HCT116 (cell line): ENCODE data around the gene ZNF12. TPM values are rescaled to one million over a fixed set of nuclear protein-coding genes. Genes with fewer than 3 reads are reported as not detected.

Experiments used
- ATAC-seq: fragments of 200-7000 bp; cut with Tn5 transposase; 2 replicates; pipeline ENCODE4 v1.9.1; 2020; ENCODE audit warnings: mild to moderate bottlenecking, moderate library complexity
- BruUV-seq: library from RNA; stranded (reverse); fragments of 400-500 nt; replicated peaks from 2 replicates; lab custom pipeline; 2021; lab: Mats Ljungman, UMichigan
- CTCF ChIA-PET: fragments of 300-600 bp; sonication (Branson Sonifier 250); formaldehyde crosslinking; loops from one replicate; lab custom pipeline; 2021; ENCODE audit warnings: antibody characterized with exemption; lab: Charles Lee
- POLR2A ChIA-PET: fragments of 300-600, 350-600 bp; sonication (Branson Sonifier 250); formaldehyde crosslinking; loops from one replicate; lab custom pipeline; 2021; ENCODE audit warnings: antibody characterized with exemption; lab: Charles Lee
- RAD21 ChIA-PET, 2 experiments: fragments of 300-600 bp; sonication (Branson Sonifier 250); formaldehyde crosslinking; loops; one replicate each; lab custom pipeline; 2023; ENCODE audit warnings: low total read pairs in 2 of 2; ENCODE audit not compliant: uncharacterized antibody in 2 of 2, unreplicated experiment in 2 of 2, low non-redundant PET in 1 of 2; lab: Charles Lee
- DNase-seq: peaks from one replicate; pipeline ENCODE4 v3.0.0-alpha.2; 2010; ENCODE audit warnings: low read depth, low spot score
- H2AFZ ChIP-seq: fragments of 200-600 bp; shearing (Covaris generic), sonication (generic); 2 replicates; pipeline ENCODE4 v1.6.1; 2017; ENCODE audit warnings: low read depth, mixed run types, mixed read lengths, antibody characterized with exemption, low read length; ENCODE audit not compliant: poor library complexity, severe bottlenecking
- H3K27ac ChIP-seq: 2 replicates; pipeline ENCODE4 v1.5.1; 2012; ENCODE audit warnings: low read depth, low read length
- H3K27me3 ChIP-seq: fragments of 200-600 bp; sonication (generic); 2 replicates; pipeline ENCODE4 v1.6.1; 2016; ENCODE audit warnings: mixed run types, low read length, mixed read lengths; ENCODE audit not compliant: insufficient read depth
- H3K36me3 ChIP-seq, 2 experiments: fragments of 200-500 bp in 1 of 2; fragments of 200-600 bp in 1 of 2; sonication (Bioruptor generic) in 1 of 2; sonication (generic) in 1 of 2; 2 replicates each; pipeline versions ENCODE4 v1.5.1 to v1.6.1; 2014 to 2016; ENCODE audit warnings: low read length in 2 of 2, inconsistent platforms in 1 of 2, mixed read lengths in 1 of 2, mixed run types in 1 of 2; ENCODE audit not compliant: insufficient read depth in 2 of 2, control insufficient read depth in 1 of 2
- H3K4me1 ChIP-seq, 2 experiments: fragments of 200-600 bp in 1 of 2; sonication (generic) in 1 of 2; 2 replicates each; pipeline versions ENCODE4 v1.5.1 to v1.6.1; 2012 to 2017; ENCODE audit warnings: low read length in 2 of 2, inconsistent platforms in 1 of 2, mild to moderate bottlenecking in 1 of 2, mixed read lengths in 1 of 2, mixed run types in 1 of 2, moderate library complexity in 1 of 2; ENCODE audit not compliant: insufficient read depth in 2 of 2, control insufficient read depth in 1 of 2
- H3K4me2 ChIP-seq: fragments of 200-600 bp; sonication (generic); 2 replicates; pipeline ENCODE4 v1.6.1; 2017; ENCODE audit warnings: mixed run types, low read length, mixed read lengths
- H3K4me3 ChIP-seq, 2 experiments: fragments of 200-600 bp in 1 of 2; sonication (generic) in 1 of 2; replicated peaks in 1 of 2; 2 replicates each; pipeline ENCODE4 v1.5.1; 2011 to 2016; ENCODE audit warnings: low read length in 2 of 2, control low read depth in 1 of 2, low read depth in 1 of 2, mild to moderate bottlenecking in 1 of 2, mixed read lengths in 1 of 2, mixed run types in 1 of 2
- H3K79me2 ChIP-seq: fragments of 200-600 bp; sonication (generic); 2 replicates; pipeline ENCODE4 v1.6.1; 2017; ENCODE audit warnings: mild to moderate bottlenecking, mixed run types, low read length, moderate library complexity, mixed read lengths; ENCODE audit not compliant: insufficient read depth
- H3K9ac ChIP-seq: fragments of 200-600 bp; sonication (generic); 2 replicates; pipeline ENCODE4 v1.6.1; 2016; ENCODE audit warnings: low read length, mixed read lengths
- H3K9me2 ChIP-seq: fragments of 200-600 bp; sonication (generic), shearing (Covaris generic); 2 replicates; pipeline ENCODE4 v1.6.1; 2017; ENCODE audit warnings: mixed run types, mild to moderate bottlenecking, moderate library complexity; ENCODE audit not compliant: insufficient read depth
- H3K9me3 ChIP-seq, 2 experiments: fragments of 200-500 bp in 1 of 2; fragments of 200-600 bp in 1 of 2; sonication (Bioruptor generic) in 1 of 2; sonication (generic) in 1 of 2; 2 replicates each; pipeline ENCODE4 v1.6.1; 2014 to 2017; ENCODE audit warnings: low read length in 2 of 2, mixed read lengths in 2 of 2, inconsistent platforms in 1 of 2, low read depth in 1 of 2, mild to moderate bottlenecking in 1 of 2, mixed run types in 1 of 2, moderate library complexity in 1 of 2; ENCODE audit not compliant: control insufficient read depth in 1 of 2, insufficient read depth in 1 of 2
- H4K20me1 ChIP-seq: fragments of 200-600 bp; sonication (generic), shearing (Covaris generic); 2 replicates; pipeline ENCODE4 v1.6.1; 2017; ENCODE audit warnings: mixed run types, mild to moderate bottlenecking, moderate library complexity; ENCODE audit not compliant: insufficient read depth
- CBX3 ChIP-seq: IDR thresholded peaks from 2 replicates; pipeline ENCODE4 v1.6.1; 2012; ENCODE audit warnings: low read depth
- EGR1 ChIP-seq: IDR thresholded peaks from 2 replicates; pipeline ENCODE4 v1.6.1; 2012; ENCODE audit warnings: low read depth
- ELF1 ChIP-seq: IDR thresholded peaks from 2 replicates; pipeline ENCODE4 v1.6.1; 2012; ENCODE audit warnings: low read depth, borderline replicate concordance
- EZH2phosphoT487 ChIP-seq: fragments of 200-600 bp; IDR thresholded peaks from 2 replicates; pipeline ENCODE4 v1.6.1; 2018; ENCODE audit warnings: antibody characterized with exemption, borderline replicate concordance
- POLR2AphosphoS5 ChIP-seq: IDR thresholded peaks from 2 replicates; pipeline ENCODE4 v1.6.1; 2011; ENCODE audit warnings: mild to moderate bottlenecking, low read depth, low read length, moderate library complexity
- RAD21 ChIP-seq: IDR thresholded peaks from 2 replicates; pipeline ENCODE4 v1.6.1; 2012; ENCODE audit warnings: low read depth, mild to moderate bottlenecking
- SIN3A ChIP-seq: IDR thresholded peaks from 2 replicates; pipeline ENCODE4 v1.6.1; 2012; ENCODE audit warnings: low read depth
- SP1 ChIP-seq: IDR thresholded peaks from 2 replicates; pipeline ENCODE4 v1.6.1; 2012; ENCODE audit warnings: low read depth
- TCF7L2 ChIP-seq: IDR thresholded peaks from 2 replicates; pipeline ENCODE4 v1.7.0; 2011; ENCODE audit warnings: borderline replicate concordance, inconsistent platforms; ENCODE audit not compliant: insufficient read depth, insufficient read length; ENCODE audit errors: extremely low read depth
- intact Hi-C: fragments of 100-400 bp; cut with micrococcal nuclease; formaldehyde crosslinking; loops from 2 replicates; pipeline ENCODE4 v1.10.0; 2022
- total RNA-seq: library from RNA; stranded (reverse); gene quantifications from one replicate; pipeline ENCODE4 v1.2.1, GENCODE V29; 2021; ENCODE audit not compliant: unreplicated experiment
- TF ChIP-seq, protein P1 (sequence below): IDR thresholded peaks from 2 replicates; pipeline ENCODE4 v1.6.1; 2012
- TF ChIP-seq, protein P2 (sequence below): IDR thresholded peaks from 2 replicates; pipeline ENCODE4 v1.6.1; 2011; ENCODE audit warnings: mild to moderate bottlenecking, low read length, moderate library complexity; ENCODE audit not compliant: insufficient replicate concordance; ENCODE audit errors: extremely low read depth
- TF ChIP-seq, protein P3 (sequence below): IDR thresholded peaks from 2 replicates; pipeline ENCODE4 v1.6.1; 2012; ENCODE audit warnings: low read depth

Gene ZNF12
- total RNA-seq, 1 experiment from 2014 or later: 19.0 TPM

DNA sequence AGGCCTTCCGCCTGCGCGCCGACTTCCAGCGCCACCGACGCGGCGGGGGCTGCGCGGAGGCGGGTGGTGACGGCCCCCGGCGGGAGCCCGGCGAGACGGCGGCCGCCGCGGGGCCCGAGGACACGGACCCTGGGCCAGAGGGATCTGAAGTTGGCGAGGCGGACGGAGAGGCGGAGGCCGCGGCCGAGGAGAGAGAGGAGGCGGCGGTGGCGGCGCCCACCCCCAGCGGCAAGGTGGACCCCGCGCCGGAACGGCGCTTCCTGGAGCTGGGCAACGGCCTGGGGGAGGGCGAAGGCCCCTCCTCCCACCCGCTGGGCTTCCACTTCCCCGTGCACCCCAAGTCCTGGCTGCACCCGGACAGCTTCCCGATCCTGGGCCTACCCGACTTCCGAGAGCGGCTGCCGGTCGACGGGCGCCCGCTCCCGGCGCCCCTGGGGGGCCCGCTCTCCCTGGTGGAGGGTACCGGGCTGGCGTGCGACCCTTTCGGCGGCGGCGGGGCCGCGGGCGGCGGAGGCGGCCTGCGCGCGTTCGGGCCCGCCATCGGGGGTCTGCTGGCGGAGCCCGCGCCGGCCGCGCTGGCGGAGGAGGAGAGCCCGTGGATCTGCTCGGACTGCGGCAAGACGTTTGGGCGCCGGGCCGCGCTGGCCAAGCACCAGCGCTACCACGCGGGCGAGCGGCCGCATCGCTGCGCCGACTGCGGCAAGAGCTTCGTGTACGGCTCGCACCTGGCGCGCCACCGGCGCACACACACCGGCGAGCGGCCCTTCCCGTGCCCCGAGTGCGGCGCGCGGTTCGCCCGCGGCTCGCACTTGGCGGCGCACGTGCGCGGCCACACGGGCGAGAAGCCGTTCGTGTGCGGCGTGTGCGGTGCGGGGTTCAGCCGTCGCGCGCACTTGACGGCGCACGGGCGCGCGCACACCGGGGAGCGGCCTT lies 53.4 kb downstream of the ZNF12 start:
- H2AFZ ChIP-seq: no peak overlapping the region
- H3K36me3 ChIP-seq: peaks cover 6 to 42% of the 10 kb centered on the region in 2 experiments; a peak in 3 of 4 replicates
- DNase-seq (no peak), ATAC-seq (no peak)
- no peaks in the 10 kb centered on the region for H4K20me1 ChIP-seq
- H3K4me3 ChIP-seq: no peak overlapping the region
- ChIA-PET CTCF (no interaction called here), RAD21 (no interaction called here), POLR2A (no interaction called here)
- no peak overlapping the region for H3K27ac ChIP-seq
- TF ChIP-seq TCF7L2 (no peak), SIN3A (no peak)
- H3K9ac ChIP-seq: no peak overlapping the region
- H3K4me2 ChIP-seq: no peak overlapping the region
- H3K27me3 ChIP-seq: no peaks in the 10 kb centered on the region
- H3K4me1 ChIP-seq: no peaks in the 10 kb centered on the region
- BruUV-seq: no TSS peak
- H3K9me2 ChIP-seq: no peaks in the 10 kb centered on the region
- intact Hi-C loops: no loop called here
- peaks cover 6% of the 10 kb centered on the region; the same call in 1 of the 2 replicates for H3K79me2 ChIP-seq
- no peaks in the 10 kb centered on the region; a peak in 1 of 4 replicates for H3K9me3 ChIP-seq

GRCh38 chr7:6652446-6653011 lies 54.2 kb downstream of the ZNF12 start:
- DNase-seq (no peak), ATAC-seq (no peak)
- Histone ChIP-seq H3K4me1 (no peaks in the 10 kb centered on the region), H3K9ac (no peak overlapping the region), H3K4me3 (no peak overlapping the region), H3K27me3 (no peaks in the 10 kb centered on the region), H3K27ac (no peak overlapping the region), H3K4me2 (no peak overlapping the region), H3K36me3 (peaks cover 6 to 49% of the 10 kb centered on the region in 2 experiments; a peak in 3 of 4 replicates), H3K9me3 (no peaks in the 10 kb centered on the region; a peak in 1 of 4 replicates), H3K9me2 (no peaks in the 10 kb centered on the region), H2AFZ (no peak overlapping the region), H3K79me2 (peaks cover 6% of the 10 kb centered on the region; the same call in 1 of the 2 replicates), H4K20me1 (no peaks in the 10 kb centered on the region)
- ChIA-PET CTCF (no interaction called here), RAD21 (no interaction called here), POLR2A (no interaction called here)
- no TSS peak for BruUV-seq
- intact Hi-C loops: no loop called here
- no peak for TF ChIP-seq SP1
- TF ChIP-seq, protein P1, sequence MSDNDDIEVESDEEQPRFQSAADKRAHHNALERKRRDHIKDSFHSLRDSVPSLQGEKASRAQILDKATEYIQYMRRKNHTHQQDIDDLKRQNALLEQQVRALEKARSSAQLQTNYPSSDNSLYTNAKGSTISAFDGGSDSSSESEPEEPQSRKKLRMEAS: no peak
- TF ChIP-seq, protein P2, sequence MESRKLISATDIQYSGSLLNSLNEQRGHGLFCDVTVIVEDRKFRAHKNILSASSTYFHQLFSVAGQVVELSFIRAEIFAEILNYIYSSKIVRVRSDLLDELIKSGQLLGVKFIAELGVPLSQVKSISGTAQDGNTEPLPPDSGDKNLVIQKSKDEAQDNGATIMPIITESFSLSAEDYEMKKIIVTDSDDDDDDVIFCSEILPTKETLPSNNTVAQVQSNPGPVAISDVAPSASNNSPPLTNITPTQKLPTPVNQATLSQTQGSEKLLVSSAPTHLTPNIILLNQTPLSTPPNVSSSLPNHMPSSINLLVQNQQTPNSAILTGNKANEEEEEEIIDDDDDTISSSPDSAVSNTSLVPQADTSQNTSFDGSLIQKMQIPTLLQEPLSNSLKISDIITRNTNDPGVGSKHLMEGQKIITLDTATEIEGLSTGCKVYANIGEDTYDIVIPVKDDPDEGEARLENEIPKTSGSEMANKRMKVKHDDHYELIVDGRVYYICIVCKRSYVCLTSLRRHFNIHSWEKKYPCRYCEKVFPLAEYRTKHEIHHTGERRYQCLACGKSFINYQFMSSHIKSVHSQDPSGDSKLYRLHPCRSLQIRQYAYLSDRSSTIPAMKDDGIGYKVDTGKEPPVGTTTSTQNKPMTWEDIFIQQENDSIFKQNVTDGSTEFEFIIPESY: no peak
- TF ChIP-seq, protein P3, sequence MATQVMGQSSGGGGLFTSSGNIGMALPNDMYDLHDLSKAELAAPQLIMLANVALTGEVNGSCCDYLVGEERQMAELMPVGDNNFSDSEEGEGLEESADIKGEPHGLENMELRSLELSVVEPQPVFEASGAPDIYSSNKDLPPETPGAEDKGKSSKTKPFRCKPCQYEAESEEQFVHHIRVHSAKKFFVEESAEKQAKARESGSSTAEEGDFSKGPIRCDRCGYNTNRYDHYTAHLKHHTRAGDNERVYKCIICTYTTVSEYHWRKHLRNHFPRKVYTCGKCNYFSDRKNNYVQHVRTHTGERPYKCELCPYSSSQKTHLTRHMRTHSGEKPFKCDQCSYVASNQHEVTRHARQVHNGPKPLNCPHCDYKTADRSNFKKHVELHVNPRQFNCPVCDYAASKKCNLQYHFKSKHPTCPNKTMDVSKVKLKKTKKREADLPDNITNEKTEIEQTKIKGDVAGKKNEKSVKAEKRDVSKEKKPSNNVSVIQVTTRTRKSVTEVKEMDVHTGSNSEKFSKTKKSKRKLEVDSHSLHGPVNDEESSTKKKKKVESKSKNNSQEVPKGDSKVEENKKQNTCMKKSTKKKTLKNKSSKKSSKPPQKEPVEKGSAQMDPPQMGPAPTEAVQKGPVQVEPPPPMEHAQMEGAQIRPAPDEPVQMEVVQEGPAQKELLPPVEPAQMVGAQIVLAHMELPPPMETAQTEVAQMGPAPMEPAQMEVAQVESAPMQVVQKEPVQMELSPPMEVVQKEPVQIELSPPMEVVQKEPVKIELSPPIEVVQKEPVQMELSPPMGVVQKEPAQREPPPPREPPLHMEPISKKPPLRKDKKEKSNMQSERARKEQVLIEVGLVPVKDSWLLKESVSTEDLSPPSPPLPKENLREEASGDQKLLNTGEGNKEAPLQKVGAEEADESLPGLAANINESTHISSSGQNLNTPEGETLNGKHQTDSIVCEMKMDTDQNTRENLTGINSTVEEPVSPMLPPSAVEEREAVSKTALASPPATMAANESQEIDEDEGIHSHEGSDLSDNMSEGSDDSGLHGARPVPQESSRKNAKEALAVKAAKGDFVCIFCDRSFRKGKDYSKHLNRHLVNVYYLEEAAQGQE: no peak
- TF ChIP-seq EZH2phosphoT487: no peak
- no peak for TF ChIP-seq SIN3A
- no peak for TF ChIP-seq ELF1
- no peak for TF ChIP-seq CBX3
- no peak for TF ChIP-seq RAD21
- no peak for TF ChIP-seq POLR2AphosphoS5
- no peak for TF ChIP-seq EGR1
